Stimulated activated CD8-positive, alpha-beta memory T cell treated with anti-CD3 and anti-CD28 coated beads, Interleukin-12 subunit alpha, Interleukin-12 subunit beta, amount 100 ng/mL, for 4 hours (primary cell): ENCODE results near the gene MAPK1.
"Not testable (repeated sequence)": the region's sequence is repeated elsewhere in the genome, so short reads cannot be mapped to it uniquely, and the experiment has no call there.

Experiments
- DNase-seq: peaks from one replicate; pipeline ENCODE4 v3.0.0-alpha.2; 2020; ENCODE audit warnings: low read depth

MAPK1 gene

GRCh38 chr22:21725956-21726649, 141.3 kb downstream of the MAPK1 start:
- DNase-seq = no peak

- DNase-seq = not testable (repeated sequence)
Observed at GRCh38 chr22:21724496-21724895, 142.9 kb downstream of the MAPK1 start.

GRCh38 chr22:21721195-21721852, 146.1 kb downstream of the MAPK1 start:
- DNase-seq = not testable (repeated sequence)

- not testable (repeated sequence) for DNase-seq
Observed at GRCh38 chr22:21720191-21720859, 147.1 kb downstream of the MAPK1 start.

- DNase-seq = no peak
Observed at GRCh38 chr22:21719024-21719423, 148.4 kb downstream of the MAPK1 start.

- DNase-seq = no peak
Observed at GRCh38 chr22:21718499-21718898, 148.9 kb downstream of the MAPK1 start.

GRCh38 chr22:21716395-21717122, 150.9 kb downstream of the MAPK1 start:
- DNase-seq = not testable (repeated sequence)

- DNase-seq = no peak
Observed at GRCh38 chr22:21714786-21715185, 152.7 kb downstream of the MAPK1 start.

GRCh38 chr22:21714059-21714770, 153.2 kb downstream of the MAPK1 start:
- DNase-seq = no peak

GRCh38 chr22:21713428-21714058, 153.9 kb downstream of the MAPK1 start:
- DNase-seq = no peak

GRCh38 chr22:21712751-21713427, 154.6 kb downstream of the MAPK1 start:
- no peak for DNase-seq

- DNase-seq = no peak
Observed at GRCh38 chr22:21711851-21712250, 155.6 kb downstream of the MAPK1 start.

- no peak for DNase-seq
Observed at GRCh38 chr22:21710156-21710555, 157.3 kb downstream of the MAPK1 start.

GRCh38 chr22:21709688-21710087, 157.8 kb downstream of the MAPK1 start:
- DNase-seq = no peak

GRCh38 chr22:21708960-21709359, 158.5 kb downstream of the MAPK1 start:
- no peak for DNase-seq

GRCh38 chr22:21707677-21708076, 159.8 kb downstream of the MAPK1 start:
- no peak for DNase-seq
